ENCODE results near the gene TIMM22.

- TF ChIP-seq, protein P1, sequence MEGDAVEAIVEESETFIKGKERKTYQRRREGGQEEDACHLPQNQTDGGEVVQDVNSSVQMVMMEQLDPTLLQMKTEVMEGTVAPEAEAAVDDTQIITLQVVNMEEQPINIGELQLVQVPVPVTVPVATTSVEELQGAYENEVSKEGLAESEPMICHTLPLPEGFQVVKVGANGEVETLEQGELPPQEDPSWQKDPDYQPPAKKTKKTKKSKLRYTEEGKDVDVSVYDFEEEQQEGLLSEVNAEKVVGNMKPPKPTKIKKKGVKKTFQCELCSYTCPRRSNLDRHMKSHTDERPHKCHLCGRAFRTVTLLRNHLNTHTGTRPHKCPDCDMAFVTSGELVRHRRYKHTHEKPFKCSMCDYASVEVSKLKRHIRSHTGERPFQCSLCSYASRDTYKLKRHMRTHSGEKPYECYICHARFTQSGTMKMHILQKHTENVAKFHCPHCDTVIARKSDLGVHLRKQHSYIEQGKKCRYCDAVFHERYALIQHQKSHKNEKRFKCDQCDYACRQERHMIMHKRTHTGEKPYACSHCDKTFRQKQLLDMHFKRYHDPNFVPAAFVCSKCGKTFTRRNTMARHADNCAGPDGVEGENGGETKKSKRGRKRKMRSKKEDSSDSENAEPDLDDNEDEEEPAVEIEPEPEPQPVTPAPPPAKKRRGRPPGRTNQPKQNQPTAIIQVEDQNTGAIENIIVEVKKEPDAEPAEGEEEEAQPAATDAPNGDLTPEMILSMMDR (IDR thresholded peaks at IDR 0.05), result no peak
- no peak for TF ChIP-seq POLR2A (IDR thresholded peaks at IDR 0.05)
Observed at GRCh38 chr17:962670-963069, 34.3 kb upstream of the TIMM22 start.

Measured in upper lobe of left lung (tissue), 4 donors.